ENCODE measurements around the gene MVP.
"Not testable (repeated sequence)": the region's sequence is repeated elsewhere in the genome, so short reads cannot be mapped to it uniquely, and the experiment has no call there.

MVP gene

GRCh38 chr16:29820271-29820701, at the start of gene MVP:
TSS of gene MVP (plus strand) at chr16:29820462. CDS start at chr16:29830550, 10,088 bp downstream.
- Histone ChIP-seq H3K27me3 (ENCODE audit: low read depth, low read length) (no peaks in the 10 kb centered on the region), H3K4me1 (ENCODE audit: low read length) (peaks cover 28% of the 10 kb centered on the region), H3K79me2 (ENCODE audit: low read length) (peaks cover 31% of the 10 kb centered on the region), H3K4me2 (ENCODE audit: low read length) (peak within 1 kb of the TSS; percentile 83), H3K4me3 (ENCODE audit: low read length) (peak within 1 kb of the TSS; percentile 76), H2AFZ (ENCODE audit: low read depth, low read length) (no peak within 1 kb of the TSS), H3K9me3 (ENCODE audit: insufficient read depth, low read length) (no peaks in the 10 kb centered on the region), H3K9ac (ENCODE audit: low read length) (peak within 1 kb of the TSS; percentile 49), H4K20me1 (ENCODE audit: insufficient read depth, low read length) (peaks cover 12% of the 10 kb centered on the region; the same call in 1 of the 2 replicates), H3K36me3 (replicated peaks; ENCODE audit: low read depth, low read length) (peaks cover 35% of the 10 kb centered on the region), H3K27ac (ENCODE audit: low read length) (peak within 1 kb of the TSS; percentile 51)
- no peak for TF ChIP-seq EZH2phosphoT487 (IDR thresholded peaks at IDR 0.05; ENCODE audit: low read depth)
- TF ChIP-seq, protein P1, sequence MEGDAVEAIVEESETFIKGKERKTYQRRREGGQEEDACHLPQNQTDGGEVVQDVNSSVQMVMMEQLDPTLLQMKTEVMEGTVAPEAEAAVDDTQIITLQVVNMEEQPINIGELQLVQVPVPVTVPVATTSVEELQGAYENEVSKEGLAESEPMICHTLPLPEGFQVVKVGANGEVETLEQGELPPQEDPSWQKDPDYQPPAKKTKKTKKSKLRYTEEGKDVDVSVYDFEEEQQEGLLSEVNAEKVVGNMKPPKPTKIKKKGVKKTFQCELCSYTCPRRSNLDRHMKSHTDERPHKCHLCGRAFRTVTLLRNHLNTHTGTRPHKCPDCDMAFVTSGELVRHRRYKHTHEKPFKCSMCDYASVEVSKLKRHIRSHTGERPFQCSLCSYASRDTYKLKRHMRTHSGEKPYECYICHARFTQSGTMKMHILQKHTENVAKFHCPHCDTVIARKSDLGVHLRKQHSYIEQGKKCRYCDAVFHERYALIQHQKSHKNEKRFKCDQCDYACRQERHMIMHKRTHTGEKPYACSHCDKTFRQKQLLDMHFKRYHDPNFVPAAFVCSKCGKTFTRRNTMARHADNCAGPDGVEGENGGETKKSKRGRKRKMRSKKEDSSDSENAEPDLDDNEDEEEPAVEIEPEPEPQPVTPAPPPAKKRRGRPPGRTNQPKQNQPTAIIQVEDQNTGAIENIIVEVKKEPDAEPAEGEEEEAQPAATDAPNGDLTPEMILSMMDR (IDR thresholded peaks at IDR 0.05; ENCODE audit: low read depth, low read length) = no peak

GRCh38 chr16:29772330-29772729, 47.9 kb upstream of the MVP start:
- not testable (repeated sequence) for H2AFZ ChIP-seq (ENCODE audit: low read depth, low read length); H3K9ac ChIP-seq (ENCODE audit: low read length); H3K27me3 ChIP-seq (ENCODE audit: low read depth, low read length); H3K9me3 ChIP-seq (ENCODE audit: insufficient read depth, low read length); H3K36me3 ChIP-seq (replicated peaks; ENCODE audit: low read depth, low read length); H3K4me2 ChIP-seq (ENCODE audit: low read length); H3K4me1 ChIP-seq (ENCODE audit: low read length); H3K79me2 ChIP-seq (ENCODE audit: low read length); H4K20me1 ChIP-seq (ENCODE audit: insufficient read depth, low read length); H3K4me3 ChIP-seq (ENCODE audit: low read length); H3K27ac ChIP-seq (ENCODE audit: low read length)

DNA sequence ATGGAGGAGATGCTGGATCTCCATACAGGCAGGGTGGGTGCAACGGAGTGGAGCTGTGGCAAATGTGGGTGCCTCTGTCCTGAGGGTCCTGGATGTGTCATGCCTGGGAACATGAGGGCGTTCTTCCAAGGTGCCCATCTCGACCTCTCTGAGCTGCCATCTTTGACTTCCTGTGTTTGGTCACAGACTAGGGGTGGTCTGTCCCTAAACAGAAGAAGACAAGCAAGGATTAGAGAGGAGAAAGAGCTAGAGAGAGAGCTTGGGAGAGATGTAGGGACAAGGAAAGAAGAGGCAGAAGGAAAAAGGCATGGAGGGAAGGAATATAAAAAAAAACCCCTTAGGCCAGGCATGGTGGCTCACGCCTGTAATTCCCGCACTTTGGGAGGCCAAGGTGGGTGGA, 45.5 kb upstream of the MVP start:
- Histone ChIP-seq H3K36me3 (replicated peaks; ENCODE audit: low read depth, low read length) (no peaks in the 10 kb centered on the region), H3K27ac (ENCODE audit: low read length) (no peak overlapping the region), H3K9me3 (ENCODE audit: insufficient read depth, low read length) (no peaks in the 10 kb centered on the region), H4K20me1 (ENCODE audit: insufficient read depth, low read length) (no peaks in the 10 kb centered on the region), H3K4me3 (ENCODE audit: low read length) (no peak overlapping the region), H3K9ac (ENCODE audit: low read length) (no peak overlapping the region), H3K4me2 (ENCODE audit: low read length) (no peak overlapping the region), H3K27me3 (ENCODE audit: low read depth, low read length) (peaks cover 14% of the 10 kb centered on the region; the same call in 1 of the 2 replicates), H3K79me2 (ENCODE audit: low read length) (no peaks in the 10 kb centered on the region), H3K4me1 (ENCODE audit: low read length) (no peaks in the 10 kb centered on the region), H2AFZ (ENCODE audit: low read depth, low read length) (no peak overlapping the region)
- TF ChIP-seq, protein P1 (IDR thresholded peaks at IDR 0.05; ENCODE audit: low read depth, low read length) = no peak
- TF ChIP-seq EZH2phosphoT487 (IDR thresholded peaks at IDR 0.05; ENCODE audit: low read depth) = no peak

GRCh38 chr16:29775742-29776408, 44.4 kb upstream of the MVP start:
- Histone ChIP-seq H3K27ac (ENCODE audit: low read length) (no peak overlapping the region), H3K36me3 (replicated peaks; ENCODE audit: low read depth, low read length) (no peaks in the 10 kb centered on the region), H3K4me3 (ENCODE audit: low read length) (no peak overlapping the region), H3K9ac (ENCODE audit: low read length) (no peak overlapping the region), H3K27me3 (ENCODE audit: low read depth, low read length) (peaks cover 14% of the 10 kb centered on the region; the same call in 1 of the 2 replicates), H4K20me1 (ENCODE audit: insufficient read depth, low read length) (no peaks in the 10 kb centered on the region), H3K9me3 (ENCODE audit: insufficient read depth, low read length) (no peaks in the 10 kb centered on the region), H3K79me2 (ENCODE audit: low read length) (no peaks in the 10 kb centered on the region), H2AFZ (ENCODE audit: low read depth, low read length) (no peak overlapping the region), H3K4me2 (ENCODE audit: low read length) (no peak overlapping the region), H3K4me1 (ENCODE audit: low read length) (no peaks in the 10 kb centered on the region)
- TF ChIP-seq, protein P1 (IDR thresholded peaks at IDR 0.05; ENCODE audit: low read depth, low read length) = no peak
- no peak for TF ChIP-seq EZH2phosphoT487 (IDR thresholded peaks at IDR 0.05; ENCODE audit: low read depth)
